AG20443 (cell line): ENCODE data around the gene KIAA0408.
"Not testable (repeated sequence)": the region's sequence is repeated elsewhere in the genome, so short reads cannot be mapped to it uniquely, and the experiment has no call there.

ENCODE experiments used
- DNase-seq: peaks from one replicate; pipeline ENCODE4 v3.0.0; 2012; ENCODE audit warnings: low spot score, mixed read lengths

KIAA0408 gene

DNA sequence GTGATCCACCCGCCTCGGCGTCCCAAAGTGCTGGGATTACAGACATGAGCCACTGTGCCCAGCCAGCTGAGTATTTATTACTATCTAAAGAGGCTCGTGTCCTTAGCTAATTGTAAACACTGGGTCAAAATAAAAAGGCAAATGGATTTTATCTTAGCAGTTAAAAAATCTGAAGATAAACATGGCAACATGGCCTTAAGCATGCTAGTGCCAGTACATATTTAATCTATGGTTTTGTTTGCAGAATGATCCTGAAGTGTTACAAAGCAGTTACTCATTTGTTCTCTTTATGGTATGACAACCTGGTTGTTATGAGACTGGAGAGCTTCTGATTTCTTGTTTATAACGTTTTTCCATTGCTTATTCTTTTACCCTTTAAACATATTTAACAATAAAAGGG lies 3.9 kb upstream of the KIAA0408 start:
- DNase-seq = no peak

DNA sequence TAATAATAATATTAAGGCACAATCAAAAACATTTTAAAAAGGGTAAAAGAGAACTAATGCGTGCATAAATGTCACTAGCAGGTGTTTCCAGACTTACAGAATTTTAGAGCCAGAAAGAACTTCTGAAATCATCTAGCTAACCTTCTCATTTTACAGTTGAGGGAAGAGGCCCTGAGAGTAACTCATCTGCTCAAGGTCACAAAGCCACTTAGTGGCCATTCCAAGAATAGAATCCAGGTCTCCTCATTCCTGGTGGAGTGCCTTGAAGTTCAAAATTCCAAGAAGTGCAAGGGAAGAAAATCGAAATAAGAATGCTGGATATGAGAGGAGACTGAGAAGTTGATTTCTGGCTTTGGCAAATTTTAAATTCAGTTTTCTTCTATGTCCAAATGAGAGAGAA lies 3.2 kb upstream of the KIAA0408 start:
- DNase-seq = no peak

DNA sequence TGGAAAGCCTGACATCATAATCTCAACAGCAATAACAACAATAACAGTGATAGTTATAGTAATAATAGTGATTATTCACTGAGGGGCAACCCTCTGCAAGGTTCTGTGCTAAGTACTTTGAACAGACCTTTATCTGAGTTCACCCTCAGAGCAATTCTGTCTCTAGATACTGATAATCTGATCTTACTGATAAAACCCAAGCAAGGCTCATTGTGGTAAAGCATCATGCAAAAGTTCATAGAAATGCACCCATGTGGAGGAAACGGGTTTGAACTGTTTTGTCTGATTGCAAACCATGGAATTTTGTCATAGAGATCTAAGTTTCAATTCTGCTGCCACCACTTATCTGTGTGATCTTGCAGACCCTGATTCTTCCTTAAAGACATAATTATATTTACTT lies 1.3 kb upstream of the KIAA0408 start:
- DNase-seq = no peak

DNA sequence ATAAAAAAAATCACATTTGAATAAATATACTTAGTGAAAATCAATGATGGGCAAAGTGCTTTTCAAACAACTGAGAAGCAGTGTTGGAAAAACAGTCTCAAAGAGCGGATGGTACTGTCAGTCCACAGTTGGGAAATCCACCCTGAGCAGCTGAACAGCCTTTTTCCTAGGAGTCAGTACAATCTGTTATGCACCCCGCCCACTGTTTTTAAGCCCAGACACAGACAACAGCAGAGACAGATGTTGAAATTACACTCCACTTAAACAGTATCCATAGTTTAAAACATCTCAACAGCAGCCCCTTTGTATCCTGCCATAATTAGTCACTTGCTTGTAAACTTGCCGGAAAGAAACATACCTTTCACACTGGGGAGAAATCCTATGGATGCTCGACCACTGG lies 372 bp downstream of the KIAA0408 start:
- peak; percentile 71 for DNase-seq

DNA sequence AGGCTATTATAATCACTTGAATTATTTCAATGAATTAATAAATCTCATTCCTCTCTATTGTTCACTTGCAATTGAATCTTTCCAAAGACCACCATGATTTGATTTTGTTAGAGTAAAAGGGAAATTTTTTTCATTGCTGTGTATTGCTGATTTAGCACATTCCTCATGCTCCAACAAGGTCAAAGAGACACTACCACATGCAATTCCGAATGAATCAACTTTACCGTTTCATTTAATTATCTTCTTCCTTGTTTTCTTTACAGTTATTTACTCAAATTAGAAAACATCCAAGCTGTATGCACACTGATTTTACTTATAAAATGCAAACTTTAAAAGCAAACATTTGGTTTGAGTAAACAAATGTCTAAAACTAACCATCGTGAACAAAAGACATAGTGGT lies 967 bp downstream of the KIAA0408 start:
- no peak for DNase-seq

DNA sequence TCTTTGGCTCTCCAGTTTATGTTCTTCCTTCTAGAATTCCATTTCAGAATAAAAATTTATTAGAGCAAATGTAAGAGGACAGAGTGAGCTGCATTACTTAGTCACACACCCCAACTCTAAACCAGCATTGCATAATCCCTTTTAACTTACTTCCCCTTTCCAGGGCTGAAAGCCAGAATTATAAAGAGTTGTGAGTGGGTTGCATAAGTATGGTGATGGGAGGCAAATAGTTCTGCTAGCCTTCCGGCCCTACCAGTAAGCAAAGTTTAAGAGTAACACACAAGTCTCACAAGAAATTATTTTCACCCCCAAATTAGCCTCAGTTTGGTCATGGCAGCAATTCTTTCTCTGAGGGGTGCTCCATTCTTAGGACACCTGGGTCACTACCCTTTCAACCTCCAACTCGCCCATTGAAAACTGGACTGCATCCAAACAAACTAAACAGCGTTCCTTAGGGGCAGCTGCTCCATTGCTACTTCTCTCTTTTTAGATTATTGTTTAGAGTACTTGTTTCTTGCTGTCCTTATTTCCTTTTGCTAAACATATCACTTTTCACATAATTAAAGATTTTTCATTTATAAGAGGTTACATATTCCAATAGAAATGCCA lies 1.6 kb downstream of the KIAA0408 start:
- peak; percentile 25 for DNase-seq

DNA sequence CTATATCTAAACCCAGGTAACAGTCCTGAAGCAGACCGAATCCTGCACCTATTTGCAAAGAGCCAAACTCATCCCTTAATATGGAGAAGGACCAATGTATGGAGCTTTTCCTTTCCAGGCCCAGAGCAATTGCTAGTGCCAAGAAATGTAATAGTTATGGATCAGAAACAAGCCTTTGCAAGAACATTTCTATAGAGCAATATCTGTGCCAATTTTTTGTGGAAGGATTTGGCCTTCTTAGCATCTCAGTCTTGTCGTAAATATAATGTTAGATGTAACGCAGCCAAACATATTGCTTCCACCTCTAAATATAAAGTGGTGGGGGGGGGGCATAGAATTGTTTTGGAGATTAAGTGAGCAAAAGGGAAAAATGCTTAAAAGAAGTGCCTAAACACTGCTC lies 2.7 kb downstream of the KIAA0408 start:
- no peak for DNase-seq

DNA sequence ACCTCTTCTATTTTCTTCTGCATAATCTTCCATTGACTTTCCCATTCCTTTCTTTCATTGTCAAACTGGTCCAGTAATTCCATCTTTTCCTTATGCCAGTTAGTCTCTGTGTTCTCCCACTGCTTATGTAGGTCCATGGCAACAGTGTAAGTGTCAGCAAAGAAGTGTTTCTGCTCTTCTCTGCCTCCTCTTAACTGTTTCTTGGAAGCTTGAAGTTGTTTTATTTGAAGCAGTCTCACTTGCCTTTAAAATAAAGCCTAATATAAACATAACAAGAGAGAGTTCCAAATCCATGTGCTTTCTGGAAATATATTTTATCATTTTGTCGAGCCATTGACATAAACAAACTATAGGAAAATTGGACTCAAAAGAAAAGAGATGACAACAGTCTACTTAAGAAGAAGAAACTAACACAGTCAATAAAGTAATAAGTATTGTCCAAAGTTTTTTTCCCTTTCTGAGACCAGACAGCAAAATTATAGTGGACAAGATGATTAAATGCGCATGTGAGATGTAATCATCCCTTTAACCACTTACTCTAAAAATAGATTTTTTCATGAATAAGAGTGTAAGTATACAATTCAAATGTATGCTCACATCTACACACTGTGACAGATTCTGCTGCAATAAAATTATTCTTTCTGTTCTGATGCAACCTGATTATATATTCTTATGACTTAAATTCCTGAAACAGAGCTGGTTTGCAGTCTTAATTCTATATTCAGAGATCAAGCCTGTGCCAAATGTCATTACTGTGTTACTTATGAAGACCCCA lies 5.2 kb downstream of the KIAA0408 start:
- no peak for DNase-seq

DNA sequence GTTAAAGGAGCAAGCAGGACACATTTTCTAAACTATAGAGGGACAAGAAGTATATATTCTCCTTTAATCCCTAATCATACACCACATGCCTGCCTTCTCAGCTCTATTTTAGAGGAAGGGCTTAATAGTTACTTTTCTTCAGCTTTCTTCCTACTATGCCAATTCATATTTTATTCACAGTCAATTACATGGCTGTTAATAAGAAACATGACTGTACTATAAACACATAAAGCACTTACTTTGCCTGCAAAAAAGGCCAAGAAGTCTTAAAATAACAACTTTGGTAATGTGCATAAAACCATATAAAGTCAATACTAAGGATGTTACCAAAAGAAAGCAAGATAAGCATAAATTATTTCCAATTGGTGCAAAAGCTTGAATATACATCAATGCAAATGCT lies 6.4 kb downstream of the KIAA0408 start:
- DNase-seq = no peak

DNA sequence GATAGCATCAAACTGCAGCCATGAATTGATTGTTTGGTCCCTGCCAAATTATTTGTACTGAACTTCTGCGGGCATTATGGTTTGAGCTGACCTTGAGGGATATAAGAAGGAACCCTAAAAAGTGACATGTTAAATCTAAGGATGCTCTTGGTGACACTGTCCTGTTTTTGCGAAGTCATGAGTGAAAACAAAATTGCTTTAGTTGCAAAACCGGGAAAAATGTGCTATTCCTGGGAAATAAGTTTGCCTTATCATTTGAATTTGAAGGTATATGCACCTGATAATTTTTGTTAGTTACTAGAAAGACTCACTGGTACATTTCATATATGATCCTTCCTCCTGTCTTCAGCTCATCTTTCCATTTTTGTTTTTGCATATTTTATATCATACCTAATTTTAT lies 7.8 kb downstream of the KIAA0408 start:
- DNase-seq = no peak

DNA sequence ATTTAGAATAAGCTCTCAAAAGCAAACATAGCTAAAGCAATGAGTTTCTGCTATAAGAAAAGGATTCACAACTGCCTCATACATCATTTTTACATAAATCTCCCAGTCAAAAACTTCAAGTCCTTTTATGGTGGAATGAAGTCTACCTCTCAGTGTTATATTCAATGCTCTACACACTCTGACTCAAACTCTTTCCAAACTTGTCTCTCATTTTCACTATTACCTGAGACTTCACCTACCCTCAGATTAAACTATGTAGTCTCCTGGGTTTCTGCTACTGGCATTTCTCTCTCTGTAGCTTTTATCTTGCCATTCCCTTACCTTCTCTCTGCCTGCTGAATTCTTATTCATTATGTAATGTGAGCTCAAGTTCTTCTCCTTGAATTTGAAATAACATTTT lies 11.4 kb downstream of the KIAA0408 start:
- no peak for DNase-seq

DNA sequence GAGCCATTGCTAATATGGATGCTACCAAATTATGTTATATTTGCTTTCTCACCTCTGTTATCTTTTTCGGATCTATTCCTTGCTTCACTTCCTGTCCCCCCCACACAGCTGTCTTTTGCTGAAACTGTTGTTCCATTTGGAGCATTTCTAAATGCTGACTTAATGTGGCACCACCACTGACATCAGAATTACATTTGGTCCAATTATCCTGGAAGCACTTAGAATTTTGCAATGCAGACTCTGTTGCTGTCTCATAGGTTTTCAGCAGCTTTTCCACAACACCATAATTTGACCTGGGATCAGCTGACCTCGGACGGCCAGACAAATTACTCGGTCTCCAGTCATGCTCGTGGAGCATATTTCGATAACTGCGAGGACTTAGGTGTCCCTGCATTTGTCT lies 12.8 kb downstream of the KIAA0408 start:
- peak; percentile 14 for DNase-seq

DNA sequence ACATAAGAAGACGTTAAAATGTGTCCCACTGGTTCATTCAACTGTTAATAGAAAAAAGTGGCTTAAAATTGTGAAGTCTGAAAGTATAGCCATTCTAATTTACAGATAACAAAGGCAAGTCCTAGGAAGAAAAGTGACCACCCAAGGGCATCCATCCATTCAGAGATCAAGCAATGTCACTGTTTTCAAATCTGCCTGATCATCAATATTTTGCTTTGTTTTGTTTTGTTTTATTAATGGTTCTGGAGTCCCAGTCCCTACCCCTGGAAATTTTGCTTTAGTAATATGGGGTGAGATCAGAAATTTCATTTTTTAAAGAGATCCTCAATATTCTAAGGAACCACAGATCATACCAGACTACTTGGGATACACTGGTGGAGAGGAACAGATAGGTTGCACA lies 17.3 kb downstream of the KIAA0408 start:
- no peak for DNase-seq

DNA sequence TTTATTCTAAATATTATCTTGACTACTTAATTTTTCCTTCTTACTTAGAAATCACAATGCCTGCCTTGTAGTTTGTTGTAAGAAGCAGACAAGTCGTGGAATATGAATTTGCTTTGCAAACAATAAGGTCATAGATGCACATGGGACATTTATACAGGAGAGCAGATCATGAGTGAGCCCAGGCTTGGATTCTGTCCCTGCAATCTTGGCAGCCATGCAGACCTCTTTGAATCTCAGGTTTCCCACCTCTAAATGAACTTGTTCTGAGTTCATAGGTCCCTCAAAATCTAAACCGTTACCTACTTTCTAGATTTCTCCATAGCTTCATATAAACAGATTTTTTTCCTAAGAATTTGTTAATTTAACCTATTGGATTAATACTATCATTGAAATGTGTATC lies 19.5 kb downstream of the KIAA0408 start:
- no peak for DNase-seq

DNA sequence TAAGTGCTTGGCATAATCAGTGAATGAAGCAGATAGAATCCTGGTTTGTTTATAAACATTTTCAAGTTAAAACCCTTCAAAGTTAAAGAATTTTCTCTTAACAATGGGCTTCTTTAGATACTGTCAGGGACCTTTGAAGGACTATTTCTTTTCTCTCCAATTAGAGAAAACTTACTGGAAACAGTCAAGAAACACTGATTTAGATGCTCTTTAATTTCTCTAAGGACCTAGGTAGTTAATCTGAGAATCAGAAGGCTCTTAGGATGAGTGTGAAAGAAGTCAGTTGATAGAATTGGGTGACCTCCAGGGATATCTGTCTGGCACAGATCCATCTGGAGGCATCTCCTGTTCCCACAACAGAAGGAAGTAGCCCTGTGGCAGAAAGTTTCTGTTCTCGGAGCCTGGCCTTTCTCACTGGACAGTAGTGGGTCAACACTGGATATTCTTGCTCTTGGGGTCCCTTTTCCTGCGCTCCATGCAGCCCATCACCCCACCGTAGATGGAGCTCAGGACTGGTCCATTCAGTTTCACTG lies 22.5 kb downstream of the KIAA0408 start:
- DNase-seq = no peak

DNA sequence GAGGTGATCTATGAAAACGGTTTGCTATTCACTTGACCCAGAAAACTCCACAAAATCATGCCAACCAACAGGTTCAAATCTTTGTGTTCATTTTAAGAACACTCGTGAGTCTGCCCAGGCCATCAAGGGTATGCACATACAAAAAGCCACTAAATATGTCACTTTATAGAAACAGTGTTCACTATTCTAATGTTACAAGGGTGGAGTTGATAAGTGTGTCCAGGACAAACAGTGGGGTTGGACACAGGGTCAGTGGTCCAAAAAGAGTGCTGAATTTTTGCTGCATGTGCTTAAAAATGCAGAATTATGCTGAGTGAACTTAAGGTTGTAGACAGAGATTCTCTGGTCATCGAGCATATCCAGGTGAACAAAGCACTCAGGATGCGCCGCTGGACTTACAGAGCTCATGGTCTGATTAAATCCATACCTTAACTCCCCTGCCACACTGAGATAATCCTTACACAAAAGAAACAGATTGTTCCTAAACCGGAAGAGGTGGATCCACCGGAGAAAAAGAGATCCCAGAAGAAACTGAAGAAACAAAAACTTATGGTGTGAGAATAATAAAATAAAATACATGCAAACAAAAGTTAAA lies 23.5 kb downstream of the KIAA0408 start:
- DNase-seq = no peak

DNA sequence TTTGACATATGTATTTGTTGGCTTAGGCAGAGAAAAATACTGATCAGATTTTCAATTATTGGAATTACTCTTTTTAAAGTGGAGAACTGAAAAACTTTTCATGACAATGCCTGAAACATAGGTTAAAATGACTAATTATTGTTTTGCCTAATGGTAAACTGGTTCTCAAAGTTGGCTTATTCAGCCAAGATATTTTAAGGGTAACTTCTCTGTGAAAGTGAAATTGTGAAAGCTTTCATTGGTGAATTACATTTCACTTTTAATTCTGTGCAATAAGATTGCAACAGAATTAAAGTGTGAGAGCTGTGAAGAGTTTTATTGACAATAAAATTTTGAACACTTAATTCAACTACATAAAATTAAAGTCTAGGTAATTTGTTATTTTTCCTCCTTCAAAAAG lies 24.5 kb downstream of the KIAA0408 start:
- no peak for DNase-seq

DNA sequence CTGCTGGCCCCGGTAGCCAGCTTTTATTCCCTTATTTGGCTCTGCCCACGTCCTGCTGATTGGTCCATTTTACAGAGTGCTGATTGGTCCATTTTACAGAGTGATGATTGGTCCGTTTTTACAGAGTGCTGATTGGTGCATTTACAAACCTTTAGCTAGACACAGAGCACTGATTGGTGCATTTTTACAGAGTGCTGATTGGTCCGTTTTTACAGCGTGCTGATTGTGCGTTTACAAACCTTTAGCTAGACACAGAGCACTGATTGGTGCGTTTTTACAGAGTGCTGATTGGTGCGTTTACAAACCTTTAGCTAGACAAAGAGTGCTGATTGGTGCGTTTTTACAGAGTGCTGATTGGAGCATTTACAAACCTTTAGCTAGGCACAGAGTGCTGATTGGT lies 30.6 kb downstream of the KIAA0408 start:
- not testable (repeated sequence) for DNase-seq

DNA sequence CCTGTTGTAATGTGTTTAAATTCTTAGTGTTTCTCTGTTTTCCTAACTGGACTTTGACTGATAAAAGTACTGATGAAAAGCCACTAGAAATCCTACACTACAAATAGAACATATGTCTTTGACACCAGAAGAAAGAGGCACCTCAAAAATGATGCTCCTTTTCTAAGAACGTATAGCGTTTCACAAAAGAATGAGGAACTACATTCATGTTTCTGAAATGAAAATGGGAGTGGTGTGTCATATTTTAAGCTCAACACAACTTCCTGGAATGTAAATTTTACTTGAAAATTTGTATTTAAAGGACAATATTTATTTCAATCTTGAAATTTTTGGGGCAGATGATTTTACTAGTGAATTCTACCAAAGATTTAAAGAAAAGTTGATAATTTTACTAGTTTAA lies 35.3 kb downstream of the KIAA0408 start:
- DNase-seq = no peak

DNA sequence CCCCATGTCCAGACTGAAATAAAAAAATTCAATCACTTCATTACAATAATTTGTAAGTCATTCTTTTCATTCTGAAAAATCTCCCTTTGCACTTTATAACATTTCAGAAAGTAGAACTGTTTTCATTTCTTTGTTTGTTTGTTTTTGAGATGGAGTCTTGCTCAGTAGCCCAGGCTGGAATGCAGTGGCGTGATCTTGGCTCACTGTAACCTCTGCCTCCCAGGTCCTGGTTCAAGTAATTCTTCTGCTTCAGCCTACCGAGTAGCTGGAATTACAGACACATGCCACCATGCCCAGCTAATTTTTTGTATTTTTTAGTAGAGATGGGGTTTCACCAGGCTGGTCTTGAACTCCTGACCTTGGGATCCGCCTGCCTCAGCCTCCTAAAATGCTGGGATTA lies 38.0 kb downstream of the KIAA0408 start:
- DNase-seq = not testable (repeated sequence)

DNA sequence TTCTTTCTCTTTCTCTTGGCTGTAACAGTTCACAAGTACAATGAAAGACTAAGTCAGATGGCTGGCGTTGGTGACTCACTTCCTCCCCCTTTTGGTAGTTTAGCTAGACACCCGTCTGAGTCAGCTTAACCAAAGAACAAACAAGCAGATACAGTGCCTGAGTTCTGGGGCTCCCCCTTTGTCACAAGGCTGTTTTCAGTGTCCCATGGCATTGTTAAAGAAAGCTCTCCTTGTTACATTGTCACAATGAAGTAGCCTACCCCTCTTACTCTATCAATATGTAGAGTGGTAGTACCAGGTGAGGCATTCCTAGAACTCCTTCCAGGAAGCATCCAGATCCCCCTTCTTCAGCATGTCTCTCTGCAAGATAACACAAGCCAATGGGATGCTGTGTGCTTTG lies 38.6 kb downstream of the KIAA0408 start:
- peak; percentile 89 for DNase-seq

DNA sequence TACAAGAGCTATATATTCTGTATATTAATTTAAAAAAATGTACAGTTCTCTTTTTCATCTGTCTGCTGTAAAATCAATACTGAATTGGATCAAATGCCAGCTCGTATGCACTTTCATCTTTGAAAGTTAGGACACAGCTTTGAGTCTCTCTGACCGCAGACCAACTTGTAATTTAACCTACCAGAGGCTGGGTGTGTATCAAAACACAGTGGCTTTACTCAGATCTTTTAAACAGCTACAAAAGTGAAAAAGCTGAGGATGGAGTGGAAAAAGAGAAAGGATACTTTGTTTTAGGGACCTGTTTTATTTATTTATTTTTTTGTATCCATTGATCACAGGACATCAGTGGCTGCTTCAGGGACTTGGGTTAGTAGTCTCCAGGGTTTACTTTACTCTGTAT lies 44.1 kb downstream of the KIAA0408 start:
- no peak for DNase-seq

DNA sequence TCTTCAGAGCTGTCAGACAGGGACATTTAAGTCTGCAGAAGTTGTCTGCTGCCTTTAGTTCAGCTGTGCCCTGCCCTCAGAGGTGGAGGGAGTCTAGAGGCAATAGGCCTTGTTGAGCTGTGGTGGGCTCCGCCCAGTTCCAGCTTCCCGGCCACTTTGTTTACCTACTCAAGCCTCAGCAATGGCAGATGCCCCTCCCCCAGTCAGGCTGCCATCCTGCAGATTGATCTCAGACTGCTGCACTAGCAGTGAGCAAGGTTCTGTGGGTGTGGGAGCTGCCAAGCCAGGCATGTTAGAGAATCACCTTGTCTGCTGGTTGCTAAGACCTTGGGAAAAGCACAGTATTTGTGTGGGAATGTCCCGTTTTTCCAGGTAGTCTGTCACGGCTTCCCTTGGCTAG lies 46.1 kb downstream of the KIAA0408 start:
- DNase-seq = not testable (repeated sequence)
